Amniotic epithelial cell (primary cell): ENCODE data around the gene TGM5.
"Not testable (repeated sequence)": the region's sequence is repeated elsewhere in the genome, so short reads cannot be mapped to it uniquely, and the experiment has no call there.

Experiments used
- DNase-seq: peaks from one replicate; pipeline ENCODE4 v3.0.0-alpha.2; 2010; ENCODE audit warnings: low read depth

TGM5 gene

DNA sequence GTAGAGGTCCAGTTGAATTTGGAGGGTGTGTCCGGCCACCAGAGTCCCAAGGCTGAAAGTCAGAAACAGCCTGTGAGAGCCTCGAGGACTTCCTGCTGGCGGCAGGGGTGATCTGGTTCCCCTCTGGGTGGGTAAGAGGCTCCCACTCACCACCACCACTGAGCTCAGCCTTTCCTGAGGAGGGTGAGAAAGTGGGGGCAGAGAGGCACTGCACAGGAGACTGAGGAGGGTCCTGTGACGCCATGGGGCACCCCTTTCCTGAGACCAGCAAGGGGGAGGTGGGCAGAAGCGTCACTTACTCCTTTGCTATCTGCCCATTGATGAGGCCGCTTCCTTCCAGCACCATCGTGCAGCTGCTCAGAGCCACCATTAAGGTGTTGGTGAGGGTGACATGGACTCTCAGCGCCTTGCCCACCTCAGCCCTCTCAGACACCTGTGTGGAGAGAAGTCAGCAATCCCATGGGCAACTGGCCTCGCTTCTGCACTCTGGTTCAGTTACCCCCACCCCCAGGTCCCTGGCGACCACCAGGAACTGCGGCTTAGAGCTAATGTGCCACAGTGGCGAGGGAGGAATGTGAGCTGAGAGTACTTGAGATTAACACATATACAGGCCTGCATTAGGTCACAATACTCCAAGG is 10.0 kb upstream of the TGM5 start:
- DNase-seq: no peak

DNA sequence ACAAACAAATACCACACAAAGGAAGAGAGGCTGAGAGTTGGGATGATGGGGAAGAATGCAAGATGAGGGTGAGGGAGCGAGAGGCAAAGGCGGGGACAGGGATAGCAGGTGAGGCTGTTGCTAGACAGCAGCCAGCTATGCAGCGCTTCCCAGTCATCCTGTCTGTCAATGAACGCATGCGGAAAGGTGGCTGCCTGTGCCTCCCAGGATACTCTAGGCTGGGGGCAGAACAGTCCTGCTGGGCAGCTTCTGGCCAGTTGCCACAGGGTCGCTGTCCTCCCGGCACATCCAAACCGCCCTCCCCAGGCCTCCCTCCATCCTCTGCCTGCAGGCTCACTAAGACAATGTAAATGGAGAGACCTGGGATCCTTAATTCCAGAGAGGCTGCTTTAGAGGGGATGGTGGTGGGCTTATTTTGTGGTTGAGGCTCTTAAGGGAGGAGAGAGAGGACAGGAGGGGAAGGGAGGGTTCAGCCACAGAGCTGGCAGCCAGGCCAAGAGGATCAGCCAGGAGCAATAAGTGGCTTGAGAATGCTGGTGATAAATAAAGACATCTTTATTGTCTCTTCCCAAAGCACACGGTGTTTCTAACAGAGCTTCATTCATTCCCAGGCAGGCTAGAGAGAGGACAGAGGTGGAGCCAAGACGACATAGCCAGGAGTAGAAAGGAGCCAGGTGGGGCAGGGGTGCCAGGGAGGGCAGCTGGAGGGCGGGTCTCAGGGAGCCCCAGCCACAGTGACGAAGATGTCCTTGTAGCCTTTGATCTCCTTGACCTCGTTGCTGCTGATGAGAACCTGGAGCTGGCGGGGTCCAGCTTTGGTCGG is 9.2 kb upstream of the TGM5 start:
- no peak for DNase-seq

DNA sequence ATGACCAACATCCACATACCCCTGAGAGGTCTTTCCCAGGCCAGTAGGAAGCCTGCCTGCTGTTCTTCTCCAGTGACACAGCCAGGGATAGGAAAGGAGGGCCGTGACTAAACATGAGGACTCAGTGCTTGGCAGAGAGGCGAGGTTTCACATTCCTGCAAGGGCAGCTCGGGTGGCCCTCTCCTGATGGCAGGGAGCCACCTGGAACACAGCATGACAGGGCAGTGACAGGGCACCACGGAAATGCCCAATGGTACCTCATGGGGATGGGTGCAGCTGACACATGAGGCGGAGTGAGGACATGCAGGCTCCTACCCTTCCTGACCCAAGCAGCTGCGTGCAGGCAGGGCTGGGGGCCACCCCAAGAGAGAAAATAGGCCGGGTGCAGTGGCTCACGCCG is 7.4 kb upstream of the TGM5 start:
- no peak for DNase-seq

DNA sequence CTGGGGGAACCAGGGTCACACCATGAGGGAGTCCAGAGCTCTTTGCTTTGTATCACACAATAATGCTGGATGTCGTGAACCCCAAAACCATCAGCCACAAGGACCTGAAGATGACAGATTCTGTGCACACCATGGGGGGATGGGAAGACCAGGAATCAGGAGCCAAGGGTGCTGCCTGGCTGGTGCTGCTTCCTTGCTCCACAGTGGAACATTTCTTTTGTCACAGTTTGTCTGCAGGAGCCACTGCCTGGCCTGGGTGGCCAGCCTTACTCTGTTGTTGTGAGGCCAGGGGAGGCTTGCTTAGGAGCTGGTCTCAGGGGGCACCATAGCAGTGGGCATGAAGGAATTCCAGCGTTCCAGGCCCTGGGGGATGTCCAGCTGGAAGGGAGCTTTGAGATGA is 6.5 kb upstream of the TGM5 start:
- no peak for DNase-seq

DNA sequence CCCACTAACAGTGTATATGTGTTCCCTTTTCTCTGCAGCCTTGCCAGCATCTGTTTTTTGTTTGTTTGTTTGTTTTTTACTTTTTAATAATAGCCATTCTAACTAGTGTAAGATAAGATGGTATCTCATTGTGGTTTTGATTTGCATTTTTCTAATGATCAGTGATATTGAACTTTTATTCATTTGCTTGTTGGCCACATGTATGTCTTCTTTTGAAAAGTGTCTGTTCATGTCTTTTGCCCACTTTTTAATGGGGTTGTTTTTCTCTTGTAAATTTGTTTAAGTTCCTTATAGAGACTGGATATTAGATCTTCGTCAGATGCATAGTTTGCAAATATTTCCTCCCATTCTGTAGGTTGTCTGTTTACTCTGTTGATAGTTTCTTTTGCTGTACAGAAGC is 5.2 kb upstream of the TGM5 start:
- DNase-seq: not testable (repeated sequence)

DNA sequence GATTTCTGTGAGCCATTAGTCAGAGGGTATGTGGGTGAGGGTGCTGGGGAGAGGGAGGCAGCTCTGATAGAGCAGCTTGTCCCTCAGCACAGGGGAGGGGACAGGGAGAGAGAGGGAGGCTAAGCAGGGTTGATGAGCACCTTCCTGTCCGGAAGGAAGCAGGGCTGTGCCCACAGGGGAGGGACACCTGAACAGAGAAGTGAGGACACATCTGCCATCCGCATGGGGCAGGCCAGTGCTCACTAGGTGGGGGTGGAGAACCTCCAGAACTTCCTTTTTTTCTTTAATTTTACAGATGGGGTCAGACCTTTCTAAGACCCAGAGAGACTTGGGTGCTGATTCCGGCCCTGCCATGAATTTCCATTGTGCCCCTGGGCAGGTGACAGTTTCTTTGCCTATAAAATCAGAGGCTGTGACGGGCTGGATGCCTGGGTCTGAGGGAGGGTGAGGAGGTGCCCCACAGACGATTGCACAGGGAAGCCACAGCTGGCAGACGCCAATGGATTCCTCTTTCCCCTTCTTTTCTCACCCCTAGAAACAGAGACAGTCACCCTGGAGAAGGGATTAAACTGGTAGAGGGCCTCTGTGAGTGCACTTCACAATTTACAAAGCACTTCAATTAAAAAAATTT is 4.1 kb upstream of the TGM5 start:
- DNase-seq: no peak

DNA sequence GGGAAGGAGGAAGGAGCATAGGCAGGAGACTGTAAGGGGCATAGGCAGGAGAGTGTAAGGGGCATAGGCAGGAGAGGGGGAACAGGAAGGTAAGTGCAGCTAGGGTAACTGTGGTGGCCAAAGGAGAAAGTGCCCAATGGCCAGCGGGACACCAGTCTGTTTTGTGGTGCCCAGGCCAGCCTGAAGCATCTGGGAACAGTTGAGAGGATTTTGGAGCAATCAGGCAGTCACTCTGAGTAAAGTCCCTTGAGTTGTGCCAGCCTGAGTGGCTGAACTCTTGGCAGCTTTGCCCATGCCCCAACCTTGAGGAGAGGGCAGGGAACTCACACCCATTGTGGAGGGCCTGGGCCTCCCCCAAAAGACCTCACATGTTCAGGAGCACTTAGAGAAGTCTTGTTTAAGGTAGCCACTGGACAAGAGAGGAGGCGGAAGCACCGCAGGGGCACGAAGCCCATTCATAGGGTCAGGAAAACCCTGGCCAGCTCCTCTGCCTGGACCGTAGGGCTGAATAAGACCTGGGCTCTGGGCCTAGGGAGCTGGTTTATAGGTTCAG is 3.5 kb upstream of the TGM5 start:
- no peak for DNase-seq

DNA sequence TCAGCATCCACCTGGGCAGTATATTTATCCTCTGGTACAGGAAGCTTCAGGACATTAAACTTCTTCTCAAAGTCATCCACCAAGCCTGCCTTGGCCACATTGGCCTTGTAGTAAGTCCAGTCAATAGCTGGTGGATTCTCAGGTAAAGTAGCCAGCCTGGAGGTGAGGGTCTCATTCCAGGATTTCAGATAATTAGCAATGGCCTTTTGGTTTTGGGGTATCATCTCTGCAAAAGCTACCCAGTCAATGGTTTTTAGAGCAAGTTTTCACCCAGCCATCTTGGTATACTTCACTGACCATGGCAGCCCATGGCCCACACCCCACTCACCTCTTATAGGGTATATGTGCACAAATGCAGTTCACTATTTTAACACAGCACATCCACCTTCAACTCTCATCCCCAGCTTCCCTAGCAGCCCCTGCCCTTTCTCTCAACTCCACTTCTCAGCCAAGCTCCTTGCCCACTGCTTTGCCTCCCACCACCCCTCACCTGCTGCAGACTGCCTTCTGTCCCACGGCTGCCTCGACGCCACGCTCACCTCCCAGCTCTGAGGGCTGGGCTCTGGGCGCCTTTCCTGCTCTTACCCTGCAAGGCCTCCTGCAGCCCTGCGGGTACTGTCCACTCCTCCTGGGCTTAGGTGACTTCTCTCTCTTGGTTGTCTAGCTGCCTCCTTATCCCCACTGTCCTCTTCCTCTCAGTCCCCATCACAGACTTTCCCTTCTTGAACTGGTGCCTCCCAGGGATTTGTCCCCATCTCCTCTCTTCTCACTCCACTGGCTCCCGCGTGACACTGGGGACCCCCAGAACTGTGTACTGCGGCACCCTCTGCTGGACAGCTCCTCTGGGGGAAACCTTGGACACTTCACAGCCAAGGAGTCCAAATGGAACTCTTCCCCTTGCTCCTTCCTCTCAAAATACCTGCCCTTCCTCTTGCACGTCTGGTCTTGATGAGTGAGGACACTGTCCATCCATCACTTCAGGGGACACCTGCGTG is 1.7 kb upstream of the TGM5 start:
- no peak for DNase-seq

DNA sequence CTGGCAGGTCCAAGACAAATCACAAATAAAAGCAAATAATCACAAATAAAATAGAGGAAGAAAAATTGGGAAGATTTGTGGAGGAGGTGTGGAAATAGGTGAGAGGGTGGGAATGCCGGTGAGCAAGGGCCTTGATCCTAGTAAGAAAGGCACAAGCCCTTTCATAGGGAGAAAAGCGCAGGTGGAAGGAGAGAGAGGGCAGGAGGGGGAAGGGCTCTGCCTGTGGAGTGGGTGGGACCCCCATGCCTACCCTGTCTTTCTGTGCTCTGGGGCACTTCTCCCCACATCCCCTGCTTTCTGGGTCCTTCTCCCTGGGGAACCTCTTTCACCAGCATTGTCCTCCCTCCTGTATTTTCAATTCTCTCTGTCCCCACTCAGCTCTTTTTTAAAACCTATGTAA is 711 bp upstream of the TGM5 start:
- no peak for DNase-seq

DNA sequence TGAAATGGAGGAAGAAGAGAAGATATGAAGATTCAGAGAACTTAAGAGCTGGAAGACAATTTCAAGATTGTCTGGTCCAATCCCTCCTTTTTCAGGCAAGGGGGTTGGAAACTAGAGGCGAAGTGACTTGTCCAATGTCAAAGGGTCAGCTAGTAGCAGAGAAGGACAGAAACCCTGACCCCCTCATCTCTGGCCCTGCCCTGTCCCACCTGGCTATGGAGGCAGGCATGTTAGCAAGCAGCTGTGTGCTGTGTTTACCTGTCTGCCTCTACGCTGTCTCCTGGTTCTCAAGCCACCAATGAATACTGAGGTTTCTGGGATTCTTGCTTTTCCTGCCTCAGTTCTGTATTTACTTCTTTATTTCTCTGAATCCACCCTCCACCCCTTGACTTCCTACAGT is 342 bp downstream of the TGM5 start:
- no peak for DNase-seq

DNA sequence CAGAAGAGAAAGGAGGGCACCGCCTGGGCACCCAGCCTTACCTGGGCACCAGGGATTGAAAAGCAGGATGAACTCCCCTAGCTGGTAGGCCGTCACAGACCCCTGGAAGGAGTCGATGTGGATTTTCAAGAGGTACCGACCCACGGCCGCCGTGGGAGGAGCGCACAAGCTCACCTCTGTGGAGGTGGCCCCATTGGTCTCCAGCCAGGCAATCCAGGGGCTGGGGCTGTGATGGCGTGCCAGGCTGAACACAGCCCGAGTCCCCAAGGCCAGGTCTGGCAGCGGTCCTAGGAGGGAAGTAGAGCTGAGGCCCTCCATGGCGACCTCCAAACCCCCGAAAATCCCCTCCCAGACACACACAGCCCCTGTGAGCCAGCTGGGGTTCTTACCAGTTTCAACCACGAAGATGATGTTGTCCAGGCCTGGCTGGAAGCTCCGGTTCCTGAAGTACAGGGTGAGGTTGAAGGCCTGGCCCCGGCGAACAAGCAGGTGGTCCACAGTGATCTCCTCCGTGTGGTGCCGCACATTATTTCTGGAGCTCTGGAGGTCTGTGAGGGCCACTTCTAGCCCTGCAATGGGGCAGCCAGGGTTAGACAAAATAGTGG is 6.6 kb downstream of the TGM5 start:
- DNase-seq: no peak

DNA sequence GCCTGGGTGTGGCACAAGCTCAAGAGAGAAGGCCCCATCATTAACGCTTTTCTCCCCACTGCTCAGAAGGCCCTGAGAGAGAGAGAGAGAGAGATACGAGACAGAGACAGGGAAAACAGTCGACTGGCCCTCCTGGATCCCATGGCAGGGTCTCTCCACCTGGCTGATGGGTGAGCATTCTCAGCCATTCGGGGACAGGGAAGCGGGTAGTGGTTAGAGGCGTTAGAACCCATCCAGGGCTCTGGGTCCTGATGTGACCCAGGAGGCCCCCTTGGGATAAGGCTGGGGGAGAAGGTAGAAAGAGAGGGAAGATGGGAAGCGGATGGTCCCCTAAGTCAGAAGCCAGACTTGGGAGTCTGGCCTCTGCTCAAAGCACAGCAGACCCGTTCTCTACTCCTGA is 7.9 kb downstream of the TGM5 start:
- DNase-seq: no peak

DNA sequence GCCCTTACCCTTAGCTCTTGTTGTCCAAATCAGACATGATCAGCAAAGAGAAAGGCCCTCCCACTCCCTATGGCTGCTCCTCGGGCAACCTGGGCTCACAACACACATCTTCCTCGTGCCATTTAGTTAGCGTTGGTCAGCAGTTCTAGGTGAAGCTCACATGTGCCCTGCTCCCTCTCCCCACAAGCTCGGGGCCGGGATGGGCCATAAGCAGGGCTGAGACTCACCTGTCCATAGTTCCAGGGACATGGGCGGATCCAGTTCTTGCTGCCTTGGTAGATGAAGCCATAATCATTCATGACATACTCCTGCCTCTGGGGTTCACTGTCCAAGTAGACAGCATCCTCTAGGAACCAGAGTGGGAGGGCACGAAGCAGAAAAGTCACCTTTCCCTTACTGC is 10.4 kb downstream of the TGM5 start:
- DNase-seq: no peak

DNA sequence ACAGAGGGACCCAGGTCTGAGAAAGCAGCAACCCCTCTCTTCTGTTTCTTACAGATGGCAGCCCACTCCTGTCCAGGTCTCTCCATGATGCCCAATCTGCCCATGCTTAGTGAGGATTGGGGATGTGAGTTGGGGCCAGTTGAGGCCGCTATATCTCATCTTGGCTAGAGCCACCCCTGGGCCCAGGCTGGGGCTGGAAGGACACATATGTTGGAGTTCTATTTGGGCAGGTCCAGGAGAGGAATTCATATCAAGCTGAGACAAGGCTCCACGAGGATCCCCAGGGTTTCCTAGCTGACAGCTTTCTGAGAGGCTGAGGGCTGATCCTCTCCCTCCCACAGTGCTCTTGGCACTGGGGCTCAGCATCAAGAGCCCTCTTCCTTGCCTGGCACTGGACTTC is 11.4 kb downstream of the TGM5 start:
- DNase-seq: no peak

DNA sequence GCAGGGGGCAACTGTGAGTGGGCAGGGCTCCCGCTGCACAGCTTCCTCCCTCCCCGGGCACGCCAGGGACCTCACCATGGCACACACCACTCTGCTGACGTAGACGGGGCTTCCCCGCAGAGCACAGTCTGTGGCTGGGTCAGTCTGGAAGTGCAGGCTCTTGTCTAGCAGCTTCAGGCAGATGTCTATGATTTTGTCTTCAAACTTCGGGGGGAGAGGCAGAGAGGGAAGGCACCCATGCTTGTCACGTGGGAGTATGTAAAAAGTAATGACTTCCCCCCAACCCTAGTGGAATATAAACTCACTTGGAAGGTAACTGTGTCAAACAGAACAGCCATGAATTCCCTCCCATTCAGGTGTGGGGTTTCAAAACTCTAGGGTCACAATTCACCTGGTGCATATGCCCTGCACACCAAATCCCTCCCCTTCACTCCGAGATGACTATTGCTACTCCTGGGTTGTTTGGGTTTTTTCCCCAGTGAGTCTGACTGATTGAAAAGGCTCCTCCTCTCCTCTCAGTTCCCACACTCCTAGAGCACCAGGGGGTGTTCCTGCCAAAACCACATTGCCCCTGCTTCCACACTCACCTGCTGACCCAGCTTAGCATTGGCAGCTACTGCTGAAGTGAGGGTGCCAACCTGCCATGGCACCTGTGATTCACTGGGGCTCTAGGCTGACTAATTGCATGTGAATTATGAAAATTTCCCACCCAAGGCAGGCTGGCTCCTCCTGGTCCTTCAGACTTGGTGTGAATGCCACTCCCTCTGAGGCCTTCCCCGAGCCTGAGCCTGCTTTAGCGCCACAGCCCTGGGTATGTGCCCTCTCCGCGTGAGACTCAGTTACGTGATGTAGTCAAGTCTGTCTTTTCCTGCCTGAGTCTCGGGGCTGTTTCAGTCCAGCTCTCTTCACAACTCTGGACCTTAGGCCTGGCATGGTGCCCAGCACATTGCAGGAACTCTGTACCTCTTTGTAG is 13.0 kb downstream of the TGM5 start:
- peak; percentile 12 for DNase-seq

DNA sequence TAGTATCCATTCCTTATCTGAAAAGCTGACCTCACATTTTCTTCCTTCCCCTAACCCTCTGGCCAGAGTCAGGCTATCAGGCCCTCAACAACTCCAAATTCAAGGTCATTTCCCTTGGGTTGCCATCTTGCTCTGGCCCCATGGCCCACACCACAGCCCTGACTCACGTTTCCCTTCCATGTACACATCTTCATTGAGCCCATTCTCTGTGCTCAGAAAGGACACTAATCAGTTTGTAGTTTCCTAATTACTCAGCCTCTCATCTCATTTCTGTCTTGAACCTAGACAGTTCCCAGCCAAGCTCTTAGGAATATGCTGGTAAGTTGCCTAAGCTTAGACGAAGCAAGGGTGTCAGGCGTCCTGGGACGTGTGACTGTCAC is 14.9 kb downstream of the TGM5 start:
- no peak for DNase-seq

DNA sequence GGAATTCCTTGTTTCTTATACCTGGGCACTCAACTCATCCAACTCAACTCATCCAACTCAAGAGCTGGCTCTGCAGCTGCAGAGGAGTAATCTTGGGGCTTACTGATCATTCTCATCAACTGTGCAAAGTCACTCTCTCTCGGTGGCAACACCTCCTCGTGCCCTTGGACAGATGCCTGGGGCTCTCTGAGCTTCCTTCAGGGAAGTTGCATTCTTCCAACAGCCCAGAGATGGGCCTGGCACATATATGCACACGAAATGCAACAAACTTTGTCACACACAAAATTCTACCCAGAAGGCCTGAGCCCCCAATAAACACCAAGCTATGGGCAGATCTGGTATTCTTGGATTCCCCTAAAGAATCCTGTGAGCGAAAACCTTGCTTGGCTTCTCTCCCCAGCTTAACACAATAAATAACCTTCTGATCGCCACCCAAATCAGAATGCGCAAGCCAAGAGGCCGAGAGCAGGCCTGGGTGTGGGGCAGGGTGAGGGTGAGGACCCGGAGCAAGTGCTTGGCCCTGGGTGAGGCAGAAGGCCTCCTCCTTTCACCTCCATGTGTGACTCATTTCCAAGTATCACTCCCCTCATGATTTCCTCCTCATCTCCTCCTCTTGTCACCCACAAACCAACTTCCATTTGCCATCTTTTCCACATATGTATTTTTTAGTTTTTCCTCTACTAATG is 15.4 kb downstream of the TGM5 start:
- DNase-seq: no peak

DNA sequence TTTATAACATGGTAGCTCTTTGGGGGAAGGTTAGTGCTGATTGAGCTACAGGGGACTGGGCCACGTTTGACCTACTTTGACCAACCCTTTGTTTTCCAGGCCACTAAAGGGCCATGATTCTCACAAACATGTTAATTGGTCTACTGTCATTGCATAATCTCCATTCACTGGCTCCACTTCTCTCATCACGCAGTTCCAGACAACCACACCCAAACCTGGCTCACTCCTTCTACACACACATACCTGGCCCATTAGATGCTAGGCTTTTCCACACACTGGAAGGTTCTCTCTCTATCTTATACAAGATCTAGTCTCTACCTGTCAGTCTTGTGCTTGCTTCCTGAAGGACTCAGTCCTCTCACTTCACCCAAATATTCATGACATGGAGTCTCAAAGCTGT is 15.9 kb downstream of the TGM5 start:
- no peak for DNase-seq

DNA sequence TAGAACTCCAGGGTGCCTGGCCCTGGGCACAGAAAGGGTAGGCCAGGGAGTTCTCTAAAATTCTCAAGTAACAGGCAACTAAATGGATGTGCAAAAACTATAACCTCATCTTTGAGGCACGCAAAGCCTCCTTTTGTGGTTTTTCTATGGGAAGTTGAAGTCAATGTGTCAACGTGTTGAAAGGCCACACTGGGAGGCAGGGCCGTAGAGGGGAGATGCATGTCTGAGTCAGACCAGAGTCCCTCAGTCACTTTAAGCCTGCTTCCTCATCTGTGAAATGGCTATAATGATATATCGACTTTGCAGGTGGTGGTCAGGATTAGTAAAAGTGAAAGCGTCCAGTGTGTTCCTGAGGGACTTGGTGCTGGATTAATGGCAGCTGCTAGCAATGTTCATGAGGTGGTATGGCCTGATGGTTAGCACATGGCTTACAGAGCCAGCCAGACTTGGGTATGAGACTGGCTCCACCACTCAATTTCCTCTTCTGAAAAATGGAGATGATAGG is 17.0 kb downstream of the TGM5 start:
- peak; percentile 67 for DNase-seq

DNA sequence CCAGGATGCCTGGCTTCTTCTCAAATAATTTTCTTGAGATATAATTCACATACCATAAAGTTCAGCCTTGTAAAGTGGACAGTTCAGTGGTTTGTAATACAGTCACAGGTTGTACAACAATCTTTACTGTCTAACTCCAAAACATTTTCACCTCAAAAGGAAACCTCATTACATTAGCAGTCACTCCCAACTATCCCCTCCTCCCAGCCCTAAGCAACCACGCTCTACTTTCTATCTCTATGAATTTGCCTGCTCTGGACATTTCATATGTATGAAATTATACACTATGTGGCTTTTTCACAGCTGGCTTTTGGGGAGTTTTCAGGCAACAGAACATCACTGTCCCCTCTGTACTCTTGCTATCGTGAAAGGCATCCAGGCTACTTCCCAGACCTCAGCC is 17.5 kb downstream of the TGM5 start:
- DNase-seq: no peak
